Measurements from ENCODE around the gene C11orf54. TPM values are rescaled to one million over a fixed set of nuclear protein-coding genes. Genes with fewer than 3 reads are reported as not detected.

The C11orf54 gene
- total RNA-seq, 1 experiment from 2014 or later: 18.0 TPM

DNA sequence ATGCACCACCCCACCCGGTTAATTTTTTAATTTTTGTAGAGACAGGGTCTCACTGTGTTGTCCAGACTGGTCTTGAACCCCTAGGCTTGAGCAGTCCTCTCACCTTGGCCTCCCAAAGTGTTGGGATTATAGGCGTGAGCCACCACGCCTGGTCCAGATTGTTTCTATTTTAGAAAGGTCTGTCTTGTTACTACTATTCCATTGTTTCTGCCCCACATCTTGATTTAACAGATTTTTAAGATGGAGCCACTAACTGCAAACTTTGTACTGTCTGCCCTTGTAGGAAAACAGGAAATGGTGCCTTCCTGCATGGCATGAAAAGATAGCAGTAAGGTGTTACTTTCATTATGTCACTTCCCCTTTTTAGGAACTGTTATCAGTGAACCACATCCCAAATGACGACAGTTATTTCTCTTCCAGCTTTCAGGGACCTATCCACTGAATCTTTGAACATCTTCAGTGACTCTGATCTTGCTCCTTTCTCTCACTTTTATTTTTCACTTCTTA, 23.4 kb upstream of the C11orf54 start:
- Mint-ChIP-seq H3K4me3 (no peak overlapping the region), H3K36me3 (ENCODE audit: insufficient read depth in 1 of 3, low read depth in 3 of 3) (peaks cover 30 to 63% (median 59%) of the 10 kb centered on the region in 3 experiments), H3K9me3 (no peaks in the 10 kb centered on the region), H3K4me1 (peaks cover 16 to 20% of the 10 kb centered on the region in 2 experiments), H3K27ac (peak overlapping the region in 1 of 3 experiments; percentile 48; a peak in 1 of 7 replicates), H3K27me3 (ENCODE audit: low read depth) (no peaks in the 10 kb centered on the region)
- no peak overlapping the region for H4K5ac ChIP-seq (ENCODE audit: insufficient read length, low read depth, low read length)
- H3K9ac ChIP-seq (ENCODE audit: extremely low read depth, insufficient read length, low read length): no peak overlapping the region
- H3K9me3 ChIP-seq (ENCODE audit: control insufficient read depth, low read depth, low read length): no peaks in the 10 kb centered on the region
- no peak overlapping the region for H2AK5ac ChIP-seq (ENCODE audit: insufficient read length, low read length)
- H2BK20ac ChIP-seq (ENCODE audit: low read depth, low read length, poor library complexity, severe bottlenecking): no peak overlapping the region
- H3K4me2 ChIP-seq (ENCODE audit: insufficient read depth, insufficient read length, low read length): no peak overlapping the region
- no peak overlapping the region for H2BK12ac ChIP-seq (ENCODE audit: insufficient read length, low read depth, low read length)
- TF ChIP-seq, protein P1, sequence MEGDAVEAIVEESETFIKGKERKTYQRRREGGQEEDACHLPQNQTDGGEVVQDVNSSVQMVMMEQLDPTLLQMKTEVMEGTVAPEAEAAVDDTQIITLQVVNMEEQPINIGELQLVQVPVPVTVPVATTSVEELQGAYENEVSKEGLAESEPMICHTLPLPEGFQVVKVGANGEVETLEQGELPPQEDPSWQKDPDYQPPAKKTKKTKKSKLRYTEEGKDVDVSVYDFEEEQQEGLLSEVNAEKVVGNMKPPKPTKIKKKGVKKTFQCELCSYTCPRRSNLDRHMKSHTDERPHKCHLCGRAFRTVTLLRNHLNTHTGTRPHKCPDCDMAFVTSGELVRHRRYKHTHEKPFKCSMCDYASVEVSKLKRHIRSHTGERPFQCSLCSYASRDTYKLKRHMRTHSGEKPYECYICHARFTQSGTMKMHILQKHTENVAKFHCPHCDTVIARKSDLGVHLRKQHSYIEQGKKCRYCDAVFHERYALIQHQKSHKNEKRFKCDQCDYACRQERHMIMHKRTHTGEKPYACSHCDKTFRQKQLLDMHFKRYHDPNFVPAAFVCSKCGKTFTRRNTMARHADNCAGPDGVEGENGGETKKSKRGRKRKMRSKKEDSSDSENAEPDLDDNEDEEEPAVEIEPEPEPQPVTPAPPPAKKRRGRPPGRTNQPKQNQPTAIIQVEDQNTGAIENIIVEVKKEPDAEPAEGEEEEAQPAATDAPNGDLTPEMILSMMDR (conservative IDR thresholded peaks at IDR 0.05): no peak
- H4K20me1 ChIP-seq (ENCODE audit: control insufficient read depth, insufficient read depth, insufficient read length): no peaks in the 10 kb centered on the region
- H3K18ac ChIP-seq (ENCODE audit: insufficient read length, low read depth, low read length): no peak overlapping the region
- H3K4me1 ChIP-seq (ENCODE audit: insufficient read depth, low read length): no peaks in the 10 kb centered on the region
- H3K23me2 ChIP-seq (ENCODE audit: insufficient read length, low read depth, low read length, poor library complexity, severe bottlenecking): no peaks in the 10 kb centered on the region
- no peak overlapping the region for H2AFZ ChIP-seq (ENCODE audit: low read length)
- no peak overlapping the region for H3K56ac ChIP-seq (ENCODE audit: insufficient read length, low read depth, low read length)
- no peak overlapping the region for H3T11ph ChIP-seq (ENCODE audit: low read length)
- H3K27me3 ChIP-seq (ENCODE audit: insufficient read depth, low read length): no peaks in the 10 kb centered on the region
- no peak for DNase-seq
- H3K23ac ChIP-seq (ENCODE audit: insufficient read length, low read depth, low read length): no peak overlapping the region
- no peak overlapping the region for H2BK5ac ChIP-seq (ENCODE audit: insufficient read length, low read length)
- no peak overlapping the region for H3K4ac ChIP-seq (ENCODE audit: low read depth, low read length)
- no peak overlapping the region for H3K14ac ChIP-seq (ENCODE audit: insufficient read depth, low read length)
- H2BK15ac ChIP-seq (ENCODE audit: low read depth, low read length): no peak overlapping the region
- H2BK120ac ChIP-seq (ENCODE audit: low read depth, low read length, poor library complexity, severe bottlenecking): no peak overlapping the region
- no peak overlapping the region for H3K27ac ChIP-seq (ENCODE audit: insufficient read length, low read depth, low read length)
- WGBS (ENCODE audit: extremely low coverage, insufficient read length, low lambda C conversion rate): no CpG with 5 or more reads among the region's 4 CpGs
- no peaks in the 10 kb centered on the region for H3K79me2 ChIP-seq (ENCODE audit: insufficient read depth, low read length)
- H4K91ac ChIP-seq (ENCODE audit: insufficient read length, low read depth, low read length): no peak overlapping the region
- H4K8ac ChIP-seq (replicated peaks; ENCODE audit: insufficient read length, low read depth, low read length): no peak overlapping the region
- H3K79me1 ChIP-seq (ENCODE audit: insufficient read depth, low read depth, low read length, poor library complexity, severe bottlenecking): no peaks in the 10 kb centered on the region
